Kidney tubule cell (primary cell): Measurements from ENCODE around the gene BCKDHB.
"Not testable (repeated sequence)": the region's sequence is repeated elsewhere in the genome, so short reads cannot be mapped to it uniquely, and the experiment has no call there.

Experiments
- DNase-seq: peaks from one replicate; pipeline ENCODE4 v3.0.0-alpha.2; 2018; ENCODE audit warnings: low spot score

BCKDHB gene

DNA sequence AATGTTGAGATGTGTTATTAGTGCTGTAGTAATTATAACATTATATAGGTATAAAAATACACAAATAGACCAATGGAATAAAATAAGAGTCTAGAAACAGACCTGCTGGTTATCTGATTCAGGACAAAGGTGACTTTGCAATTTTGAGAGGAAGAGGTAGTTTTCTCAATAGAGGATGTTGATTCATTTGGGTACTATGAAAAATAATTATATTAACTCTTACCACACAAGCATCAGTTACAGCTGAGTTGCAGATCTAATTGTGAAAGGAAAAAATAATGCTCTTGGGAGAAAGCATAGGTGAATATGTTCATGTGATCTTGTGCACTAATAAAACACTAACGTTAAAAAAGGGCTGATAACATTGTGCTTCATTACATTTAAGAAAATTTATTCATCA is 103.0 kb downstream of the BCKDHB start:
- no peak for DNase-seq

DNA sequence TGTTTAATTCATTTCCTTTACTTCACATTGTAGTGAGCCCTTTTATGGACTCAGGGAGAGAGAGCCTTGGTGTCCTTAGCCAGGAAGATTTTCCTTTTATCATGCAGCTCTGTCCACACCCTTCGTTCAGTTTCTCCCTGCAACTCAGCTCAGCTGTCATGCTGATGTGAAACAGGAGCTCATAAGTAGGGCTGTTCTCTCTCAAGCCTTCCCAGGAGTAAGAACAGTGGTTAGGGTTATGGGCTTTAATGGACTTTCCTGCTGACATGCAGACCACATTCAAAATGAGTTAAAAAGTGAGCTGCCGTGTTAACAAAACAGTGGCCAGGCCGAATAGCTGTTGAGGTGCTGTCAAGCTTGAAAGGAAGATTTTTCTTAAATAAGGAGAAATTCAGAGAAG is 104.1 kb downstream of the BCKDHB start:
- DNase-seq, result no peak

DNA sequence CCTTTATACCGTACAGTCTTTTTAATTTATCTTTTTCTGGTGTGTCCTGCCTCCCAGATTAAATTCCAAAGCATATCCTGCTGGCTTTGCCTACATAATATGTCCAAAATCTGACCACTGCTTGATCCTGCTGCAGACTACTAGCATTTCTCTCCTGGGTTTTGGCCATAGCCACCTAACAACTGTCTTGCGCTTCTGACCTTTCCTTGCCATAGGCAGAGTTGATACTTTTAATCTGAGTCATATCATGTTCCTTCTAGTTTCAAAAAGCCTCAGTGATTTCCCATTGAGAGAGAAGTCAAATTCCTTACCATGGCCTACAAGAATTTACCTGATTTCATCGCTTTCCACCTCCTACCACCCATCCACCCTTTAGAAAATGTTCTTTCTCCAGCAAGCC is 104.8 kb downstream of the BCKDHB start:
- DNase-seq, result peak; percentile 15

DNA sequence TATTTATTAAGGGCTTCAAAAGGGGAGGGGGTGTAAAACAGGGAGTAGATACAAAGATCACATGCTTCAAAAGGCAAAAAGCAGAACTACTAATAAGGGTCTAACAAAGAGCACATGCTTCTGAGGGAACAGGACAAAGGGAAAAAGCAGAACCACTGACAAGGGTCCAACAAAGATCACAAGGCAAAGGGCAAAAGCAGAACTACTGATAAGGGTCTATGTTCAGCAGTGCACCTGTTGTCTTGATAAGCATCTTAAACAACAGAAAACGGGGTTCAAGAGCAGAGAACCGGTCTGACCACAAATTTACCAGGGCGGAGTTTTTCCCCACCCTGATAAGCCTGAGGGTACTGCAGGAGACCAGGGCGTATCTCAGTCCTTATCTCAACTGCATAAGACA is 105.4 kb downstream of the BCKDHB start:
- DNase-seq, result not testable (repeated sequence)

DNA sequence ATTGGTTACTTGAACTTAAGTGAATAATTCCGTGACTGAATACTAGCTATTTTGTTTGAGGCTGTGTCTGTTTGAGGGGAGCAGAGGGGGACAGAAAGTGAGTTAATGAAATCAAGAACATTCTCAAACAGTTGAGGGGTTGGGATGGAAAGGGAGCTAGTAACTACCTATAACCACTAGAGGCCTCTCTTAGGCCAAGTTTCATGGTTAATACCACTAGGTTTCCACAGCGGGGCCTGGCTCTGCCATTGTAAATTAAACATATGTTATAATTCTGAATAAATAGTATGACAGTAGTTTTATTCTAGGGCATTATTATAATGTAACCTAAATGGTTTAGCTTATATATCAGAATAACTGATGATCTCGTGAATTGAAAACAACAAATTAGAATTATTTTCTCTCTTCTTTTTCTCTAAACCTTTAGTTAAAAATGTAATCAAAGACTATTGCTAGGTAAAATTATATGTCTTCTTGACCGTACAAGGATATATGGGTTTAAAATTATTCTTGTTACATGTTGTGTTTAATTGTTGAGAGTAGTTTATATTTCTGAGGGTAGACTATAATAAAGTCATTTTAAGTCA is 108.1 kb downstream of the BCKDHB start:
- DNase-seq, result peak; percentile 51

DNA sequence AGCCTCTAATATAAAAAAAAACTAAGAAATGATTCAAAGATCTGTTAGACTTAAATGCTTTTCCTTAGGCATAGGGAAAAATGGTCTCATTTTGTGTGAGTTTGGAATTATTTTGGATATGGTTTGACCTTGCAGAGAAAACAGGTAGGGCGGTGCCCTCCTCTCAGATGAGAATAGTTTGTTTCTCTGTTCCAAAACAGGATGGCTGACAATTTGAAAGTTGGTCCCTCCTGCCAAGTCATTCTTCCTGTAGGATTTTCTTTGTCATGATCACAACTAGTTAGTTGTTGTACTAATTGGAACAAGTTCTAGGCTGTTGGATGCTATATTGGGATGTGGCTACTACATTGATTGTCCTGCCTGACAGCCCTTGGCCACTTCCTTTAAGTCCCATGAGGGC is 108.6 kb downstream of the BCKDHB start:
- no peak for DNase-seq

DNA sequence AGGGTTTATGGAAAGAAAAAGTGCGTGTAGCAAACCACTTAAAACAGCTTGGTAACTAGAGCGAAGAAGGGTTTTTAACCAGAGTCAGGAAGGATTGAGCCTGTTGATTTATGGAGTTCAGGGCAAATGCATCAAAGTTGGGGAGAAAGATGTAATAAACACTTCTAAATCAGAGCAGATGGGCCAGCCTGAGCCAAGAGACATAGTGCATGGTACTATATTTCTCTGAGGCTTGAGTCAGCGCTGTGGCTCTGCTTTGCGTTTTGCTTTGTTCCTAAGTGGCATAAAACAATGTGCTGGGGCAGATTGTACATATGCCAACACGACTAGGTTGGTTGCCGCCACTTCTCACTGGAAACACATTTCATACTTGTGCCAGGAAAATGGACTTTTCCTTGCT is 111.3 kb downstream of the BCKDHB start:
- no peak for DNase-seq

DNA sequence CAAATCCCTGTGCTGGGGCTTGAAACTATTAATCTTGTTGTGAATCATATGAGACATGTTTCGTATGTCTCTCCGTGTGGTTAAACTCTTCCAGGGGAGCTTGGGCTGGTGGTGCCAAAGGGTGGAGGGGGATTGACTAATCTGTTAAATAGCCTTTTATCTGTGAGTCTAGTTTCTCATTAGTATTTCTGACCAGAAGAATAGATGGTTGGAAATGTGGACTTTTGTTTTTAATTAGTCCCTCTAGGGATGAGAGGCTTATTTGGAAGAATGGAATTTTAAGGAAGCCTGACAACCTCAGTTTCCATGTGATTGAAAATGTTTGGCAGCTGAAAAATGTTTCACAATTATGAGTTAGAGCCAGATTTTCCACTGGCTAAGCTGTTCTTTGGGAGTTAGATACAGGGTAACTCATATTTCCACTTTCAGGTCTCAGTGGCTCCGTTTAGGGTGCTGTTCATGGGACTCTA is 117.3 kb downstream of the BCKDHB start:
- no peak for DNase-seq

DNA sequence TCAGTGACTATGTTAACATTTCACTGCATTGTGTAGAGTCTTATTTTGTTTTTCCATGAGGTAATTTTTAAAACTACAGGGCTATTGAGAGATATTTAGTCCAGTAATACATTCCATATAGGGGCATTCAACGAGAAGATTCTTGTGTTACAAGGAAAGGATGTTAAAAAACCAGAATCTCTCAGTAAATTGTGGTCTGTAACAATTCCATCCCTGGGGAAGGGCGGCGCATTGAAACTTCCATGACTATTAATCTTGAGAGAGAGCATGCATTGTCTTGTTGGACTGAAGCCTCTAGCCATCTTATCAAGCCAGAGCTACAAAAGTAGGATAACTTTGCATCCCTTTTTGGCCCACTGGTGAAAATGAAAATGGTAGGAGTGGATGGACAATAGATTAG is 119.7 kb downstream of the BCKDHB start:
- DNase-seq, result no peak

DNA sequence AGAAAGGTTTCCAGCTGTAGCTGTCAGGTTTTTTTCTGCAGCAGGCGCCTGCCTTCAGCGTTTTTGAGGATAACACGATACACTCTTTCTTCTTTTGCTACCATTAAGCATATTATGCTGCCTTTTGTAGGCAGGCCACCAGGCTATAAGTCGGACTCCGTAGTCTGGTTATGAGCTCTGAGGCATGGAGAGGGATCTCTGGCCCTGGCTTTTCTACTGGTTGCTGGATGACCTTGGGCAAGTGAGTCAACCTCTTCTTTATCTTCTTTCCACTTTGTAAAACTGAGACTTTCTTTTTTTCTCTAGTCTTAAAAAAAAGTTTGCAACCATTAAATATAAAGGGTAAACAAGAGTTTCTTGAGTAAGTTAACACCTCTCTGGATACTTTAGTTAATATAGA is 120.2 kb downstream of the BCKDHB start:
- DNase-seq, result no peak

DNA sequence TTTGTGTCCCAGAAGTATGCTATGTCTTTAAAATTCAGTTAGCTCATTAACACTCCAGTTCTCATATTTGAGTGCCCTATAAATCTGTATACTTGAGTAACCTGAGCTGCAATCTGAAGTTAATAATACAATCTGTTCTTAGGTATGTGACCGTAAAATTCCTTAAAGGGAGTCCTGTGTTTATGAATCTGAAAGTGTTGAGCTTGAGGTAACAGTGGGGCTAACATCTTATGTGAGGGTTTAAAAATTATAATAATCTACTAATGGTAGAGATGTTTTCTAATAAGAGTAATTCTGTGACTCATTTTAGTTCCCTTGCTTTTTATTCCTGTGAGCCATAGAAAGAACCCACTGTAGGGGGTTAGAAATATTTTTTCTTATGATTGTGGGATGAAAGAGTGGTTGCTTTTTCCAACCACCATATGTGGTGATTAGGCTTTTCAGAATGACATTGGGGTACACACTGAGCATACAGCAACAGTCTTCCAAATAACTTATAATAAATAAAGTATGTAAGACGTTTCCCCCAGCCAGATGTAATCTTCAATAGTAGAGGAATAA is 121.2 kb downstream of the BCKDHB start:
- no peak for DNase-seq

DNA sequence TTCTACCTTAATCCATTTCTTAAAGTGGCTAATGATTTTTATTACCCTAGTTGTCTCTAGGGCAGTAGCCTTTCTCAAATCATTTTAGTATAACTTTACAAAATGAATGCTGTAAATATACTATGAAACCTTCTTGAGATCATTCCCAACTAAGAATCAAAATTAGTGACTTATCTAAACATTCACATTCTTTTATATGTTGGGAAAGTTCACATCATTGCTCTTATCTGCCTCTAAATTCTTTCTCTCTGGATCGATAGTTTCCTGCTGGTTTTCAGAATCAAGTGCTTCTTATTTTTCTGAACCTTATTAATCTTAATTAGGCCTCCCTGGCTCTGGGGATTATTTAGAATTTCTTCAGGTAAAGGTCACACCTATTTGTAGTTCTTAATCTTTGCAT is 126.8 kb downstream of the BCKDHB start:
- no peak for DNase-seq

DNA sequence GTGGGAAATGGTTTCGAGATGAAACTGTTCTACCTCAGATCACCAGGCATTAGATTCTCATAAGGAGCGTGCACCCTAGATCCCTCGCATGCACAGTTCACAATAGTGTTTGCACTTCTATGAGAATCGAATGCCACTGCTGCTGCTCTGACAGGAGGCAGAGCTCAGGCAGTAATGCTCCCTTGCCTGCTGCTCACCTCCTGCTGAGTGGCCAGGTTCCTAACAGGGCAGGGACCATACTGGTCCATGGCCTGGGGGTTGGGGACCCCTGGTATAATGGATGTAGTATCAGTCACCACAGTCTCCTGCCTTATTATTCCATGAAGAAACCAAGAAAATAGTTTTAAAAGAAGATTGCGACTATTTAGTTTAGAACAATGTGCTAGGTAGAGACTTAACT is 127.5 kb downstream of the BCKDHB start:
- no peak for DNase-seq

DNA sequence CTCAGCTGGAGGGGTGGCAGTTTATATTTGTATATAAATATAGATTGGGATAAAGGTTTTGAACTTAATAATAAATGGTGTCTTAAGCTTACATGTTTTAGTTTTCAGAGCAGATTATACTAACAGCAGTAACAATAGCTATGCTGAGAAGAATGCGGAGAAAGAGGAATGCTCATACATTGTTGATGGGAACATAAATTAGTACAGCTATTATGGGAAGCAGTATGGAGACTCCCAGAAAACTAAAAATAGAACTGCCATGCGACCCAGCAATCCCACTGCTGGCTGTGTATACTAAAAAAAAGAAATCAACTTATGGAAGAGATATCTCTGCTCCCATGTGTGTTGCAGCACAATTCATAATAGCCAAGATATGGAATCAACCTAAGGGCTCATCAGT is 127.9 kb downstream of the BCKDHB start:
- no peak for DNase-seq

DNA sequence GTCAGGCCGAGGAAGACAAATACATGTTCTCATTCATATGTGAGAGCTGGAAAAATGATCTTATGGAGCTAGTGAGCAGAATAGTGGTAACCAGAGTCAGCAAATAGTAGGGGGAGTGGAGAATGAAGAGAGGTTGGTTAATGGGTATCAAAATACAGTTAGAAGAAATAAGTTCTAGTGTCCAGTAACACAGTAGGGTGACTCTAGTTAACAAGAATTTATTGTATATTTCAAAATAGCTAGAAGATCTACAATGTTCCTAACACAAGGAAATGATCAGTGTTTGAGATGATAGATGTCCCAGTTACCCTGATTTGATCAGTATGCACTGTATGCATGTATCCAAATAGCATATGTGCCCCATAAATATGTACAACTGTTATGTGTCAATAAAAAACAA is 128.4 kb downstream of the BCKDHB start:
- no peak for DNase-seq

DNA sequence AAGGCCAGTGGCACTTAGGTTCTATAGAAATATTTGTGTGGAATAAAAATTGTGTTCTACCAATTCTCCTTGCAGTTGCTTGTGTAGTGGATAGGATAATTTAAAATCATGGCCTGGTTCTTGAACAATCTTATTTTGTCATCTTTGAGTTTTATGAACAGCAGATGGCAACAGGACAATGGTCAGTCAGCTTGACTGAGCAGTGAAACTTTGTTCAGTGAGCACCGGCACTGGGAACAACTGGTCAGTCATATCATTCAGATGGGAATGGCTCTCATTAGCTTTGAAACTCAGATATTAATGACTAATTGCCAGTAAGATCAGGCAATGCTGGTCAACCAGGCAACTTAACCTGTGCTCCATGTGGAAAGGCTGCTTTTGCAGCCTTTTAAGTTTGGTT is 129.2 kb downstream of the BCKDHB start:
- no peak for DNase-seq

DNA sequence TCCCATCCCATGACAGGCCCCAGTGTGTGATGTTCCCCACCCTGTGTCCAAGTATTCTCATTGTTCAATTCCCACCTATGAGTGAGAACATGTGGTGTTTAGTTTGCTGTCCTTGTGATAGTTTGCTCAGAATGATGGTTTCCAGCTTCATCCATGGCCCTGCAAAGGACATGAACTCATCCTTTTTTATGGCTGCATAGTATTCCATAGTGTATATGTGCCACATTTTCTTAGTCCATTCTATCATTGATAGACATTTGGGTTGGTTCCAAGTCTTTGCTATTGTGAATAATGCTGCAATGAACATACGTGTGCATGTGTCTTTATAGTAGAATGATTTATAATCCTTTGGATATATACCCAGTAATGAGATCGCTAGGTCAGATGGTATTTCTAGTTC is 132.3 kb downstream of the BCKDHB start:
- not testable (repeated sequence) for DNase-seq

DNA sequence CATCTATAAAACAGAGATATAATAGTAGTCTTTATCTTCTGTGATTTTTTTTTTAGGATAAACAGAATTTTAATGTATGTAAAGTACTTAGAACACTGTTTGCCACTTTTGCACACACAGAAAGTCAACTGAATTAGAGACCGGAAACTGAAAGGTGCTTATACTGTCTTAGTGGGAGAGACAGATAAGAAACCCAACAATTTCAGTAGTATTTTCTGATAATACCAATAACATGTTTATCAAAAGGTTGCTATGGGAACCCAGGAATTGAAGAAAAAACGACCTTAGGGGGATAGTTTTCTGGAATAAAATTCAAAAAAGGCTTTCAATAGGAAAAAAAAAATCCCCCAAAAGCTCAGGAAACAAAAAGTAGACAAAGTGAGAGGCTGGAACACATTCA is 138.6 kb downstream of the BCKDHB start:
- DNase-seq, result no peak

DNA sequence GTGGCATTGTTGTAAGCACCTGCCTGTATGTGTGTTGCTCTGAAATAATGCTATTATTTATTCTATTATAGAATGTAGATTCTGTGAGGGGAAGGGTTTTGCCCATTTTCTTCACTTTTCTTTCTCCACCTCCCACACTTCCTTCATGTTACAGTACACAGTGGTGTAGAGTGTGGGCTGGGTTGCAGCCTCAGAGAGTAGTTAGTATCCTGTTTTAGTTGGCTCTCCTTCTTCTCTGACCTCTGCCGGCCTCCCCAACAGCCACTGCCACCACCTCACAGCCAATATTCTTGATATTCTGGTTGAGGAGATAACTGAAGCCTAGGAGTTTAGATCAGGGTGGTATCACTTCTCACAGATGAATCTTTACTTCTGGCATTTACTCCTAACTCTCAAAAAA is 143.4 kb downstream of the BCKDHB start:
- DNase-seq, result no peak

DNA sequence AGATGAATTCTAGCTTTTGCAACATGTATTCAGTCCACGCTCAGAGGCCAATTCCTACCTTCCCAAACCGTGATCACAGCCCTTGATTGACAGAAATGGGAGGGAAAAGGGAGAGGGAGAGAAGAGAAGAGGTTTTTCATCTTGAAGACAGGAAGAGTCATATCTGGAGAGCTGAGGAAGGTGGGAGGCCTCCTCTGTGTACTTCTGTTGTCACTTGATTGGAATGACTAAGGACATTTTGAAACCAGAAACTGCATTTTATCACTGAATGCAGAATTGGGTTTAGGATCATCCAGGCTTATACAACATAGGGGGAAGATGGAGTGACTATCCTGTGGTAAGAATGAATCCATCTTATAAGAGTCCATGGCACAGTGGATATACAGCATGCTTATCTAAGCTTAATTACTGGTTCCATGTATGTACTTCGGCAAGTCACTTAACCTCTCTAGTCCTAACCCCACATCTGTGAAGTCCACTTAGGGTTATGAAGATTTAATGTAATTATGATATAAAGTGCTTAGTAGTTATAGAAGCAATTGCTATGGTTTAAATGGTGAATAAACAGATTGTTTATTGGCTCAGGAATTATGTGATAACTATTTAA is 144.0 kb downstream of the BCKDHB start:
- DNase-seq, result no peak

DNA sequence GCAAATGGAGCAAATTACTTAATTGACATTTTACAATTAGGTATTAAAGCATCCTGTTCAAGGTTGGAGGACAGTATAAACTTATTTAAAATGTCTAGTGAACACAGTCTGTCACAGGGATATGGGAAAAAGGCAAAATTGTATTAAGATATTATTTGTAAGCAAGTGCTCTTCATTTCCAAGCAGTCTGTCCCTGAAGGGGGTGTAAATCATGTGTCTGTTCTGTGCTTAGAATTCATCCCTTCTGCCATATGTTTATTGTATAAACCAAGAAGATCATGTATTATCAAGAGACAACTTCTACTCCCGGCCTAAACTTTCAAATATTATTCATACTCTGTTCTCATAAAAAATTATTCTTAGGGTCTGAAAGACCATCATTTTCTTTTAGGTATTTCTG is 144.8 kb downstream of the BCKDHB start:
- DNase-seq, result no peak

DNA sequence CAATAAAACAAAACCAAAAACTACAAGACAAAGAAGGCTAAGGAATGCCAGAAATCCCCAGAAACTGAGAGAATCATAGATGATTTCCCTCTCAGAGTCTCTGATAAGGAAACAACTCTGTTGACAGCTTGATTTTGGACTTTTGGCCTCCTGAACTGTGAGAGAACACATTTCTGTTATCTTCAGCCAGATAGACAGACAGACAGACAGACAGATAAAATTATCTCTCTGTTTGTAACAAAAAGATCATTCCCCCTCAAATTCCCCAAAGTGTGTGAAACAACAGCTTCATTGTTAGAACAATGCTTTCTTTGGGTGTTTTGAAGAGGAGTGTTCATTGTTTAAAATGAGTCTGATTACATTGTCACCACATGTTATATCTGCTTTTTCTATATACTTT is 148.2 kb downstream of the BCKDHB start:
- no peak for DNase-seq

DNA sequence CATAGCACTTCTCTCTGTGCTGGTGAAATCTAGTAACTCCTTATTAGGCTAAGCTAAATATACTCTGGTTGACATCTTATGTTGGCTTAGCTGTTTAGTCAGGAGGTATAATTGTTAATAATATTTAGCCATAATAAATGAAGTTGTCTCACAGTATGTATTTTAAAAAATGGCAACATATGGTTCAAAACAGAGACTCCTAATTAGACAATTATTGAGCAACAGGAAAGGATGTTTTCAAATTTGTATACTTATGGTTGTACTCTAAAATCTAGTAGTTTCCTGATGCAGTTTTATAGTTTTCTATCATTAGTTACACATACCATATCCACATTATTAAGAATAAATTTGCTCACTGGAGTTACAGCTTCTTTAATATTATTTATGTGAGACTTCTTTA is 150.2 kb downstream of the BCKDHB start:
- DNase-seq, result no peak

DNA sequence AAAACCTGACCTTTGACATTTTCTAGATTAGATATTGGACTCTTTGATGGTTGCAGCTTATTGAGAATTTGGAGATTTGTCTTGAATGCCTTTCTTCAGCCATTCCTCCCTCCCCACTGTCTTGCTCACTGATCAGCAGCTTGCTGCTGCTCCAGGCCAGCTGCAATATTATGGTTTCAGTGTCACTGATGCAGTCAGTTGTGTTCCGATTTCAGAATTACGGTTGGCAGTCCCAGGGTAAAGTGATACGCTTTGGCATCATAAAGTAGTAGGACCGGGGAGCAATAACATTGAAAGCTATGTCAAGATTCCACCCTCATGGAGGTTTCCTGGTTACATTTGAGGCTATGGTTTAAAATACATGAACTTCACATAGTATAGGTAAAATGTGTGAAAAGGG is 152.6 kb downstream of the BCKDHB start:
- no peak for DNase-seq
